H1 (cell line): ENCODE results near the gene CD38. TPM values are rescaled to one million over a fixed set of nuclear protein-coding genes. Genes with fewer than 3 reads are reported as not detected.

Experiments used
- ASH2L ChIP-seq: fragments of 200-600, 300-600 bp; sonication (generic); IDR thresholded peaks from one replicate; pipeline ENCODE4 v1.7.1; 2017; ENCODE audit warnings: low read length
- BCL11A ChIP-seq, 2 experiments: IDR thresholded peaks; one replicate each; pipeline ENCODE4 v1.6.1; 2011; ENCODE audit warnings: low read depth in 2 of 2, low read length in 2 of 2, mild to moderate bottlenecking in 2 of 2
- CHD2 ChIP-seq: IDR thresholded peaks from 2 replicates; pipeline ENCODE4 v1.6.1; 2012; ENCODE audit warnings: low read length, improper control_type of control experiment
- GABPA ChIP-seq: IDR thresholded peaks from 2 replicates; pipeline ENCODE4 v1.6.1; 2011; ENCODE audit warnings: mild to moderate bottlenecking, low read length, moderate library complexity, borderline replicate concordance; ENCODE audit not compliant: insufficient read depth
- JUN ChIP-seq: IDR thresholded peaks from 2 replicates; pipeline ENCODE4 v1.6.1; 2011; ENCODE audit warnings: low read depth, mild to moderate bottlenecking, improper control_type of control experiment, low read length
- MAFK ChIP-seq: IDR thresholded peaks from 2 replicates; pipeline ENCODE4 v1.6.1; 2012; ENCODE audit warnings: low read depth, mild to moderate bottlenecking, improper control_type of control experiment, low read length
- RFX5 ChIP-seq: IDR thresholded peaks from 2 replicates; pipeline ENCODE4 v1.6.1; 2011; ENCODE audit warnings: low read depth, low read length, improper control_type of control experiment, borderline replicate concordance
- RNF2 ChIP-seq: fragments of 200-900, 300-1000 bp; sonication (generic); IDR thresholded peaks from 2 replicates; pipeline ENCODE4 v1.7.1; 2016; ENCODE audit warnings: borderline replicate concordance, low read depth, mild to moderate bottlenecking, antibody characterized with exemption, low read length; ENCODE audit not compliant: poor library complexity, severe bottlenecking; ENCODE audit errors: missing control alignments
- TAF1 ChIP-seq: IDR thresholded peaks from 2 replicates; pipeline ENCODE4 v1.6.1; 2011; ENCODE audit warnings: mild to moderate bottlenecking, low read depth, low read length
- polyA plus RNA-seq, 7 experiments: library from polyadenylated mRNA; depleted of rRNA in 3 of 7; stranded (reverse) in 5 of 7; unstranded in 2 of 7; fragments of >200 nt in 5 of 7; fragments of 200-250 nt in 2 of 7; gene quantifications; 1 replicate in 5 of 7; 2 replicates in 1 of 7; 4 replicates in 1 of 7; pipeline versions ENCODE4 v1.2.1 to v1.2.3, GENCODE V29; 2011 to 2013; ENCODE audit warnings: missing spikeins in 2 of 7, mixed read lengths in 2 of 7
- total RNA-seq: library from RNA; stranded (reverse); fragmentation: NEBNext Ultra II Directional; extraction: Animal tissue kit (Norgen Biotek cat#: 25700); gene quantifications from 2 replicates; pipeline ENCODE4 v1.2.1, GENCODE V29; 2021

Gene CD38
- total and polyA plus RNA-seq, 2 of the 8 experiments (the other 6 are each of a cell fraction or from before 2014, with no cell fraction given): 0.14 to 0.24 TPM

DNA sequence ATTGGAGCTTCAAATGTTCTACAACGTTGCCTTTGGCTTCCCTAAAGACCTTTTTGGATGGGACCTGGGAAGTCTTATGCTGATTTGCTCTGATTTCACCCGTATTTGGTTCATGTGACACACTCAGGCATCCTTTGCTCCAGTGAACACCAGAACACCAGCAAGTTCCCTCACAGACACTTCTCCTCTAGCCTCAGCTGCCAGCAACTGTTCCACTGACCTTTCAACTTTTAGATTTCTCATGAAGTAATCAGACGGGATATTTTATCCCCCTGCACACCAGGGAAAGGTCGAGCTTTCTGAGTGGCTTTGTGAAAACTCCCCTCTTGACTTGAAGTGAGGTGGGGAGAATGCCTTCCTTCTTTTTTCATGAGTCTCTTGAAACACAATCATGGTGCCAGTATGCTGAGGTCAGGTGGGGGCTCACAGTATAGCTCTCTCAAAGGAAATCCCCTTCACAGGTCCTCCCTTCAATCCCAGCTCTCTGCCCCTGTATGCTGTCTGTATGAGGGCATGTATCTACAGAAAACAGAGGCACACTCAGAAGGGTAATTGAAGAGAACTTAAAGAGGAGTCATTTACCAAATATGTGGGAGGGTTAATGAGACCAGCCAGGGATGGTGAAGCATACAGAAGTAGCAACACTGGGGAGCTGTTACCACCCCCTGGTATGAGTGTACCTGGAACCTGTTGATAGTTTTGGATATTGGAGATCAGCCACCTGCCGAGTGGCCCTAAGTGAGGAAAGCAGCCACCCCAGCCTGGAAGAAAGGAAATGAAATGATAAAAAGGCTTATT is 97.7 kb downstream of the CD38 start (continued):
- TF ChIP-seq GABPA: no peak
- TF ChIP-seq JUN: no peak
- no peak for TF ChIP-seq ASH2L
- TF ChIP-seq BCL11A (IDR thresholded peaks at IDR 0.05; ENCODE audit: low read depth in 2 of 2, low read length in 2 of 2): no peak
- TF ChIP-seq RNF2: no peak
- TF ChIP-seq CHD2: no peak
- TF ChIP-seq RFX5: no peak
- TF ChIP-seq MAFK: no peak
- no peak for TF ChIP-seq TAF1
